Neuron (in vitro differentiated cells): Measurements from ENCODE around the gene TIMM10B.

Experiments
- H2AFZ ChIP-seq: one replicate; pipeline ENCODE4 v1.6.1; 2013; ENCODE audit warnings: low read depth, mild to moderate bottlenecking, inconsistent platforms, low read length, moderate library complexity
- H3K27me3 ChIP-seq: one replicate; pipeline ENCODE4 v1.6.1; 2013; ENCODE audit warnings: low read length; ENCODE audit not compliant: insufficient read depth
- H3K36me3 ChIP-seq: one replicate; pipeline ENCODE4 v1.6.1; 2013; ENCODE audit warnings: low read length; ENCODE audit not compliant: insufficient read depth
- H3K4me1 ChIP-seq: one replicate; pipeline ENCODE4 v1.6.1; 2013; ENCODE audit warnings: low read length; ENCODE audit not compliant: insufficient read depth
- H3K4me3 ChIP-seq: 2 replicates; pipeline ENCODE4 v1.5.1; 2013; ENCODE audit warnings: mild to moderate bottlenecking, low read length, moderate library complexity
- H3K9me3 ChIP-seq: one replicate; pipeline ENCODE4 v1.6.1; 2013; ENCODE audit warnings: low read length

Gene TIMM10B

DNA sequence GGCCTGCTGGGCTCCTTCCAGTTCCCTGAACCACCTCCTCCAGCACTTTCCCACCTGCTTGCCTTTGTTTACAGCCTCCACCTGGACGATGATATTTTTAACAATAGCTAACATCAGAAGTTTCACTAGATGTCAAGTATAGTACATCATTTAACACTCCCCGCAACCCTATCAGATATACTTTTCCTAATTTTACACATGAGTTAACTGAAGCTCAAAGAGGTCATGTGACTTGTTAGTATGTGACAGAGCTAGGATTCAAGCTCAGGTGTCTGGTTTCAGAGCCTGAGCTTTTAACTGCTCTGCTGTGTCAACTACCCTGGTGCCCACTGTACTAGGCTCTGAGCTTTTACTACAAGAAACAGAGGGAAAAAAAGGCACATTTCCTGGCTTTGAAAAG lies 26.2 kb upstream of the TIMM10B start:
- H3K4me1 ChIP-seq: no peaks in the 10 kb centered on the region
- no peaks in the 10 kb centered on the region for H3K9me3 ChIP-seq
- H3K4me3 ChIP-seq: no peak overlapping the region
- no peaks in the 10 kb centered on the region for H3K27me3 ChIP-seq
- peaks cover 69% of the 10 kb centered on the region for H3K36me3 ChIP-seq
- no peak overlapping the region for H2AFZ ChIP-seq

DNA sequence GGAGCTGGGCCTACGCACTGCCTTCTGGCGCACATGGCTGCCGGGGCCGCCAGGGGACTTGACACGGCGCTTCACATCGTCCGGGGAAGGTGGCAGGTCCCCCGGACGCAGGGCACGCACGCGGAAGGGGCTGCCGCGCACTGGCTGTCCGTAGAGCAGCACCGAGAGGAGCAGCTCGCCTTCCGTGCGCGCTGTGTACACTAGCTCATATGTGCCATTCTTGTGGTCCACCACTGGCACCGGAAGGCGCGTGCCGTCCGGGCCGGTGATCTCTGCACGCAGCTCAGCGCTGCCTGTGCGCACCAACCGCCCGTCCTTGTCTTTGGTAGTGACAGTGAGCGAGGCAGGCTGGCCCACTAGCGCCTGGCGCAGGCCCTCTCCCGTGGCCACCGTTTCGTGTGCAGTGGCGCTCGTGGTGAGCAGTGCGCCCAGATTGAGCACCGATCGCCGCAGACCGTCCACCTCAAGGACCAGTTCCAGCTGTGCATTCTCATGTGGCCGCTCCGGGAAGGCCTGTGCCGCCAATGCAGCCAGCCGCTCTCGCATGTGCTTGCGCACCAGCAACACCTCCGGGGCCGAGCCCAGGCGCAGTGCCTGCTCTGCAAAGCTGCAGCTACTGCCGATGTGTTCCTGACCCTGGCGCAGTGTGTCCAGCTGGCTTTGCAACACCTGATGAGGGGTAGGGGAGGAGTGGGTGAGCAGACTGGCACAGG lies 24.8 kb upstream of the TIMM10B start:
- Histone ChIP-seq H3K36me3 (peaks cover 59% of the 10 kb centered on the region), H3K4me3 (no peak overlapping the region), H3K4me1 (no peaks in the 10 kb centered on the region), H2AFZ (no peak overlapping the region), H3K27me3 (no peaks in the 10 kb centered on the region), H3K9me3 (no peaks in the 10 kb centered on the region)

DNA sequence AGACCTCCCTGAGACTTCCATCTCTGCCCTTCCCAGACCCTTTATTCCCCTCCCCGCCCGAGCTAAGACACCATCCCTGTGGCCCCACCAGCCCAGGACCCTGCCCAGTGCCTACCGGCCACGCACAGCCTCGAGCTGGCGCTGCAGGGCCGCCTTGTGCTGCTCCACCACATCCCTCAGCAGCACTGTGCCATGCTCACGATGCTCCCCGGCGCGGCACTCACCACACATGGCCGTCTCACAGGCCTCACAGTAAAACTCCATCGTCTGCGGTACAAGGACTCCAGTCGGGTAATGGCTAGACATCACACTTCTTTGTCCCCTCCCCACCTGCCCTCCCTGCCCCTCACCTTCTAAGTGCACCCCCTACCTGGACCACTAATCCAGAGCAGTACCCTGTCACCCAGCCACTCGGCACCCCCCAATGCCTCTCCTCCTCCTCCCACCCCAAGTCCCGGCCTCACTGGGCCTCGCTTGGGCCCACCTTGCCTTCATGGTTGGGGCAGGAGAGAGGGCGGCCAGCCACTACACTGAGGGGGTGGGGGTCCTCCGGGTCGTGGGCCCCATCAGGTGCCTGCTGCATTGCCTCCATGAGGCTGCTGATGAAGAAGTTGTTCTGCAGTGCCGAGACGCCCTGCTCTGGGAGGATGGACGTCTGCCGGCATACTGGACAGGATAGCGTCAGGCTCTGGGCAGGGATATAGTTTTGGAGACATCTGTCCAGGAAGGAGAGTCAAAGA lies 23.6 kb upstream of the TIMM10B start:
- Histone ChIP-seq H3K36me3 (peaks cover 52% of the 10 kb centered on the region), H2AFZ (no peak overlapping the region), H3K9me3 (no peaks in the 10 kb centered on the region), H3K4me1 (no peaks in the 10 kb centered on the region), H3K27me3 (no peaks in the 10 kb centered on the region), H3K4me3 (no peak overlapping the region)

DNA sequence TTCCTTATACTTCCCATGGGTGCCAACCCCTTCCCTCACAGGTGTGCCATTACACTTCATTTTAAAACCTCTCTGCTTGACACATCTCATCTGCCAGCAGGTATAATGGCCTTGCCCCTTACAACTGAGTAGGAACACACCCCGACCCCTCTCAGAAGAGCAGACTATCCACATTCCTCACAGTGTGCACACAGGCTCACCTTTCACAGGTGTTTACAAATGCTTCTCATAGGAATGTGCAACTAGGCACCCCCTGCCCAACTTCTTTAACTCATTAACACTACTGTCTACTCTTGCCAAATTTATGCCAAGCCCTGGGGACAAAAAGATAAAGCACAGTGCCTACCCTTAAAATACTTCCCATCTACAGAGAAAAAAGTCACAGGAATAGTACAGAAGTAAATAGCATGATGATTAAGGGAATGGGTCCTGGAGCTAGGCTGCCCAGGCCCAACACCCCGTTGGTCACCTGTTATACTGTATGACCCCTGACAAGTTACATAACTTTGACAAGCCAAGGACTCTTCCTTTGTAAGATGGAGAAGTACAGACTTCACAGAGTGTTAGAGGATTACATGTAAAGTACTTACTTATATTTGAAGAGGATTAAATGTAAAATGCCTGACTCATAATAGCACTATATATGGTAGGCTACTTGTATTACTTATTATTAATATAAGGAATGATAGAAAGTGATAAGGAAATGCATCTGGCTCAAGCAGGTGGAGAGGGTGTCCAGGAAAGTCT lies 22.8 kb upstream of the TIMM10B start:
- no peaks in the 10 kb centered on the region for H3K9me3 ChIP-seq
- no peaks in the 10 kb centered on the region for H3K27me3 ChIP-seq
- H3K4me3 ChIP-seq: no peak overlapping the region
- peaks cover 53% of the 10 kb centered on the region for H3K36me3 ChIP-seq
- no peak overlapping the region for H2AFZ ChIP-seq
- no peaks in the 10 kb centered on the region for H3K4me1 ChIP-seq

DNA sequence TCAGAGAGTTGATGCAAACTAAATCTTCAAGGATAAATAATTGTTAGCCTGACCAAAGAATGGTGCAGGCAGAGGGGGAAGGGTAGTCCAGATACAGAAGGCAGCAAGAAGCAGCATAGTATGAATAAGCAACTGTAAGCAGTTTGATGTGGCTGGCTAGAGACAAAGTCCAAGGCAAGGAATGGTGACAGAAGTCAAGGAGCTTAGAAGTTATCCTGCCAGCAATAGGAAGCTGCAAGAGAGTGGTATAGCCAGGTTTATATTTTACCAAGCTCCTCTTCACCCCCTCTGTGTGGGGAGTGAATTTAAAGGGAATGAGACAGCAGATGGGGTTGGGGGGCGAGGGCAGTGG lies 22.2 kb upstream of the TIMM10B start:
- no peaks in the 10 kb centered on the region for H3K27me3 ChIP-seq
- H3K4me1 ChIP-seq: no peaks in the 10 kb centered on the region
- H2AFZ ChIP-seq: no peak overlapping the region
- H3K4me3 ChIP-seq: no peak overlapping the region
- peaks cover 54% of the 10 kb centered on the region for H3K36me3 ChIP-seq
- no peaks in the 10 kb centered on the region for H3K9me3 ChIP-seq

DNA sequence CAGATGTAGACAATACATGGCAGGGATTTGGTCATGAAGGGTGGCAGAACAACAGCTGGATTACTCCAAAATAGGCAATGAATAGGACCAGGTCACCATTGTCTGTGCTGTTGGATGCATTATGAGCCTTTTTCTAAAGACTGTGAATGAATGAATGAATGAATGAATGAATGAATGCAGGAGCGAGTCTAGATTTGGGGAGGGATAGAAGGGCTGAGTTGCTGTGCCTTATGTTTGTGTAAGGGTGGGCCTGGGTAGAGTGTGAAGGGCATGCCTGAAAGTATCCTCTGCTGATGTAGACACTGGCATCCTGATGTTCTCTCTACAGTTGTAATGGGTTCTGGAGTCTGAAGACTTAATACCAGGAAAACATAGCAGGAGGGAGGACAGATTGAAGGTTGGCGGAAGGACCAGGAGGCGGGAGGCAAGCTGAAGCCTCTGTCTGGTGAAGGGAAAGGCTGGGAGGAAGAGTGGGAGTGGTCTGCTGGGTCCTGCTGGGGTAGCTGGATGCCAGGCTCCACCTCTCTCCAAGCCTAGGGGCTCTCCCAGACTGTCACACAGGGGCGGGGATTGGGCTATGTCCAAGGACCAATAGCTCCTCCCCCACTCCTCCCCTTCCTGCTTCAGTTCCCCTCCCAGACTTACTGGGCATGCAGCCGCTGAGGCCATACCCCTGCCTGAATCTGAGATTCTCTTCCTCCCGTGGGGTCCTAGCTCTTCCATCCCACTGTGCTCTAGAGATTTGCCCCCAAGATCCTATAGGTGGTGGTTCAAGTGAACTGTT lies 12.4 kb upstream of the TIMM10B start:
- Histone ChIP-seq H3K36me3 (peaks cover 4% of the 10 kb centered on the region), H2AFZ (no peak overlapping the region)

DNA sequence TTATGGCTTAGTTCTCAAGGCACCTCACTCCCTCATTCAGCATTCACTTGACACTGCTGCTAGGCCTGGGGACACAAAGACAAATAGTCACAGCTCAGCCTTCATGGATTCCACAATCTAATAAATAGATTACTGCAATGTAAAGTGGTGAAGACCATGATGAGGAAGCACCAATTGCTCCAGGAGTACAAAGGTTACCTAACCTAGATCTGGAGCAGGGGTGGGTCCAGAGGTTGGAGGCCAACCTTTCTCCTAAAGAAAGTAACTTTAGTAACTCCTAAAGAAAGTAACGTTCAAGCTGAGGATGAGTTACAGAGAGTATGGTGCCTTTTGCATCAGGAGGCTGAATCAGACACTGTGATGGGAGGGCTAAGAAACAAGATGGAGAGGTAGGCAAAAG lies 11.7 kb upstream of the TIMM10B start:
- peaks cover 15% of the 10 kb centered on the region for H3K4me1 ChIP-seq
- no peak overlapping the region for H2AFZ ChIP-seq
- no peaks in the 10 kb centered on the region for H3K27me3 ChIP-seq
- H3K4me3 ChIP-seq: no peak overlapping the region
- peaks cover 2% of the 10 kb centered on the region for H3K36me3 ChIP-seq
- no peaks in the 10 kb centered on the region for H3K9me3 ChIP-seq

More for the DNA sequence above, 12.4 kb upstream of the TIMM10B start:
- peaks cover 15% of the 10 kb centered on the region for H3K4me1 ChIP-seq
- no peak overlapping the region for H3K4me3 ChIP-seq
- no peaks in the 10 kb centered on the region for H3K9me3 ChIP-seq
- H3K27me3 ChIP-seq: no peaks in the 10 kb centered on the region

DNA sequence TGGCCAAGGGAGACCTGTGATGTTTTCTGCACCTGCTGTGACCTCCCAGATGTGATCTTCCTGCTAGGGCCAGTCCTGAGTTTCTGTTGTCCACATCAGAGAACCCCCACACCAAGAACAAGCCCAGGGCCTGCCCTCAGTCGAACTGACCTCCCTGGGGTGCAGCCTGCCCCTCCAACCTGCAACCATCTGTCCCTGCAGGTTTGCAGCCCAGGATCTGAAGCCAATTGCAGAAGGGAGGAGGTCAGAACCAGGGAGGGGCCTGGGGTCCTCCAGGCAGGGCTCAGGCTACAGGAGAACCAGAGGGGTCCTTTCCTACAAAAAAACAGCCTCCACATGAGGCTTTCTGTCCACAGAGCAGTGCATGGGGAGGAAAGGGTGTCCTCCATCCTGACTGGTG lies 8.4 kb upstream of the TIMM10B start:
- Histone ChIP-seq H3K4me3 (peak overlapping the region; percentile 81), H3K27me3 (no peaks in the 10 kb centered on the region), H3K9me3 (no peaks in the 10 kb centered on the region), H3K36me3 (peaks cover 10% of the 10 kb centered on the region), H3K4me1 (peaks cover 15% of the 10 kb centered on the region), H2AFZ (no peak overlapping the region)

DNA sequence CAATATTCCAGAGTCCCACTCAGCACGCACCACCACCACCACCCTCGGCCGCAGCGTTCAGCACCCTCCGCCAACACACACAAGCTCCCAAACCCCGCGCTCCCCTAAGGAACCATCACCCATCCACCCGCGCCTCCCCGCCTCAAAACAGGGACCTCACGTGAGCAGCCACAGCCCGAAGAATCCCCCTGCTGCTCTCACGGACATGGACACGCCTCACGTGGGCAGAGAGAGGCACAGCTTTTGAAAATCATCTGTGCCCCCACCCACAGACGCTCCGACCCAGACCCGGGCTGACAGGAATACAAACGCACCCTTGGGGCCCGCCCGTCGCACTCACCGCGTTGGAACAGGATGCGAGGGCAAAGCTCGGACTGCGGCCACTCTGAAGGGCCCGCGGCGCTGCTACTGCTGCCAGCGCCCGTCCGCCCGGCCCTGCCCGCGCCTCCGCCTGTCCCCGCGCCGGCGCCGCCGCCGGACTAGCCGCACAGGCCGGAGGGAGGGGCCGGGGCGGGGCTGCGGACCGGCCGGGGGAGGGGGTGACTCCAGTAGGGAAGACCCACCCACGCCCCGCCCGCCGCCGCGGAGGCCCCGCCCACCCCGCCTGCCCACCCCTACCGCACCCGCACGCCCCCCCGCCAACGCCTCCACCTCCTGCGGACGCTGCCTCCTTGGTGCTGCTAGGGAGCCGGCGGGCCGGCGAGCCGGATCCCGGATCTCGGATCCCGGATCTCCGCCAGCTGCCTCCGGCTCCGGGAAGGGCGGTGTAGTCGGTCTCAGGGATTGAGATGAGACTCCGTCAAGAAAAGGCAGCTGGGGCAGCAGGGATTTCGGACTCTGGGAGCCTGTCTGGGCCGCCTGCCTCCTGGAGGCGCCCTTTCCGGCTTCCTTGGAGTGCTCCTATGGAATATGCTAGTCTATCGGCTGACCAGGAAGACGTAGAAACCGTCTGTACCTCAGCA lies 7.6 kb upstream of the TIMM10B start, which contains the start of gene TRIM3:
TRIM3 (minus strand) TSS at position 491 of the 962 bp plus-strand sequence. CDS start 8,246 bp downstream, outside the sequence.
- Histone ChIP-seq H2AFZ (peak within 1 kb of the TSS; percentile 65), H3K36me3 (peaks cover 15% of the 10 kb centered on the region), H3K4me3 (peak within 1 kb of the TSS; percentile 81)

DNA sequence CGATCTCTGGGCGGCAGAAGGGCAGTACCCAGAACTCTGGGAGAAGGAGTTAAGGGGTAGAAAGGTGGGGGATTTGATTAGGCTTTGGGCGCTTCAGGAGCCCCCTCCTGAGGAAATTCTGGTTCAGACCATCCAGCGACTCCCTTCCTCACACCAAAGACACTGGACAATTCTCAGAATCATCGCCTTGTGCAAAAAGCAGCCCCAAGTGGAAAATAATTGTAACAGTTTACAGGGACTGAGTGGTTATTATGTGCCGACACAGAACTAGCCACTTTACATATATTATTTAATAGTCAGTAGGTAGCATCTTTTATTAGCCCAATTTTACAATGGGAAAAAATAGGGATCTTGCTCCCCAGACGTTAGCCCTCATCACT lies 6.9 kb upstream of the TIMM10B start:
- no peaks in the 10 kb centered on the region for H3K9me3 ChIP-seq
- H2AFZ ChIP-seq: no peak overlapping the region
- peak overlapping the region; percentile 47 for H3K4me3 ChIP-seq
- peaks cover 9% of the 10 kb centered on the region for H3K4me1 ChIP-seq
- no peaks in the 10 kb centered on the region for H3K27me3 ChIP-seq
- peaks cover 20% of the 10 kb centered on the region for H3K36me3 ChIP-seq

More for the DNA sequence above, 7.6 kb upstream of the TIMM10B start, which contains the start of gene TRIM3:
- Histone ChIP-seq H3K27me3 (no peaks in the 10 kb centered on the region), H3K4me1 (peaks cover 15% of the 10 kb centered on the region), H3K9me3 (no peaks in the 10 kb centered on the region)

DNA sequence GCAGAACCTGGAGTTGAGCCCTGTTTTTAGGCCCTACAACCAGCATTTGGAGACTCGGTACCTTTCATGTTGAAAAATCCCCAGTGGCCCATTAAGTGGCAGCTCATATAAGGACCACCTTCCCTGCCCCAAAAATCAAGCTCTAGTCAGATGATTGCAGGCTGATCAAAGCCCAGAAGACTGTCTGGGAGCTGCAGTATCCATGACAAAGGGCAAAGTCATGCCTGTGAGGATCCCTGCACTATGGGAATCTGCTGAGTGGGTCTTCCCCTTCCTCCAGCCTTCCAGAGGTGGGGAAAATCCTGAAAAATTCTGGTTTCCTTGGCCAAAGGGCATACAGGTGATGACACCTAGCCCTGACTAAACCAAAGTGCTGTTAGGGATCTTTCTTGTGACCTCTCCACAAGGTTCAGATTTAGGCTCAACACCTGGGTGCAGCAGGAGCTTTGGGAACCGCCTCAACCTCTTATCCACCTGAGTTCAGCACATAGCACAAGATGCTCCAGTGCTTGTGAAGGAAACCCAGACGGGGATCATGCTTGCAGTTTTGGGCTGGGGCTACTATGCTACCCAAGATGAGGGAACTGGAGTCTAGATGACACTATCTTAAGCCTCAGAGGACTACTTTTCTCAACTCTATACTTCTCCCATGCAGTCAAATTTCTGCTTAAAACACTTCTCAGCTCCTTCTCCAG lies 6.3 kb upstream of the TIMM10B start:
- H3K4me3 ChIP-seq: no peak overlapping the region
- H3K27me3 ChIP-seq: no peaks in the 10 kb centered on the region
- H3K9me3 ChIP-seq: no peaks in the 10 kb centered on the region
- peaks cover 9% of the 10 kb centered on the region for H3K4me1 ChIP-seq
- no peak overlapping the region for H2AFZ ChIP-seq
- peaks cover 21% of the 10 kb centered on the region for H3K36me3 ChIP-seq
